Endothelial cell of umbilical vein (primary cell): ENCODE measurements around the gene LEP.

ENCODE experiments used
- CTCF ChIP-seq, 2 donors: IDR thresholded peaks; 1 replicate in 1 of 2; 2 replicates in 1 of 2; pipeline ENCODE4 v1.5.1; 2011; ENCODE audit warnings: low read length in 2 of 2, mild to moderate bottlenecking in 2 of 2, moderate library complexity in 2 of 2, control low read depth in 1 of 2, inconsistent platforms in 1 of 2, low read depth in 1 of 2; ENCODE audit not compliant: insufficient read depth in 1 of 2; ENCODE audit errors: extremely low read depth in 1 of 2
- EZH2 ChIP-seq: IDR thresholded peaks from 2 replicates; pipeline ENCODE4 v1.6.1; 2012; ENCODE audit warnings: borderline replicate concordance, low read depth, mild to moderate bottlenecking, moderate library complexity, low read length, inconsistent platforms; ENCODE audit not compliant: severe bottlenecking
- POLR2A ChIP-seq: IDR thresholded peaks from 2 replicates; pipeline ENCODE4 v1.6.1; 2012; ENCODE audit warnings: low read depth, mild to moderate bottlenecking, control low read depth, low read length

GRCh38 chr7:128259131-128260061 lies 18.3 kb downstream of the LEP start:
- no peak for TF ChIP-seq CTCF (IDR thresholded peaks at IDR 0.05; ENCODE audit: extremely low read depth in 1 of 2, insufficient read depth in 1 of 2, low read depth in 1 of 2, low read length in 2 of 2)
- no peak for TF ChIP-seq EZH2
- TF ChIP-seq POLR2A = no peak
